NCI-H2227 (cell line): ENCODE results near the gene ABI3BP.

Source experiments
- DNase-seq: peaks from one replicate; lab custom pipeline; 2025; ENCODE audit not compliant: unreplicated experiment; lab: John Stamatoyannopoulos, UW

ABI3BP gene

GRCh38 chr3:100850156-100850555 is 143.1 kb downstream of the ABI3BP start:
- no peak for DNase-seq

DNA sequence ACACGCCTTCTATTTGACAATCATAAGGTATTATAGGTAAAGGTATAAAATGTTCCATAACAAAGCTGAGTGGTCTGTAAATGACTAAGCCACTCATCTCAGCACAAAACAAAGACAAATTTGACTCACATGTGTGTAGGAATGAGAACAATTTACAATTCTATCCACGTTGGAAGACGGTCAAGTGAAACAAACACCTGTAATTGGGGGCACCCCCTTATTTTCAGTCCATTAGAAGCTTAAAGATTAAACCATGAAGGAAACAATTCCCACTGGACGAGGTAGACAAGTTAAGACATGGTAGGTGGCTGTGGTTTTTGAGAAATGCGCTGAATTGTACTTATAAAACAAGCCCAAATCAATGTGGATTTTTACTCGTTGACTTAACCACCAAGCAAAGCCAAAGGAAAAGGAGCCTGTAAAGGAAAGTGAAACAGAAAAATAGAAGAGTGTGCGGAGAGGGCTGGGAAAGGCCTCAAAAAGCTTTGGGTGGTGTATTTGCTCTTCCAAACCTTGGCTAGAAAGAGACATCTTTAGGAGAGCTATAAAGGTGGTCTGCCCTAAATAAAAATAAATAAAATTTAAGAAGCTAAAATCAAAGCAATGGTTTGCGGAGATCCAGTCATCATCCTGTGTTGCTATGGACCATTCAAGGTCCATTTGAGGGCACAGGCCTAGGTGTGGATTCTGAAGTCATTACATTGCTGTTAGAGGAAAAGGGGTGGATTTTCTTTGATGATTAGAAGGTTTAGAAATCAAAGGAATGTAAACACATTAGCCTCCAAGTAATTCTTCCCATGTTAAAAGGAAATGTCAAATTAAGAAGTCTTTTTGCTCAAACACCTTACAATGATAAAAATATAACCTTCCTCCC is 148.9 kb downstream of the ABI3BP start:
- no peak for DNase-seq

GRCh38 chr3:100838157-100838556 is 155.1 kb downstream of the ABI3BP start:
- no peak for DNase-seq

DNA sequence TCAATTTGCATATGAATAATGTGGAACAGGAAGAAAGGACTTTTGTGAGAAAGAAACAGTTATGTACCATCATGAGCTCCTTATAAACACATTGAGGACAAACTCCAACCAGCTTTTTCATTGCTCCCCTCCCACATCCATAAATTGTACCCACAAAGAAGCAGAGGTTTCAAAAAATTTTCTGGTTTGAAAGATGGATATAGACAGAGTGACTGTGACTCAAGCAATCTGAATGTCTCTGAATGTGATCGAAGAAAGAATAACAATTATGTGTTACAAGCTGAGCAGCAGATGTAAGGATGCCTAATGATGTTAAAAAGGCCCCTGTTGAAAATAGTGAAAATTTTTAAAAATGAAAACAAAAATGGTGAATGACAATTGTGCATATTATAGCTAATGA is 156.6 kb downstream of the ABI3BP start:
- no peak for DNase-seq

DNA sequence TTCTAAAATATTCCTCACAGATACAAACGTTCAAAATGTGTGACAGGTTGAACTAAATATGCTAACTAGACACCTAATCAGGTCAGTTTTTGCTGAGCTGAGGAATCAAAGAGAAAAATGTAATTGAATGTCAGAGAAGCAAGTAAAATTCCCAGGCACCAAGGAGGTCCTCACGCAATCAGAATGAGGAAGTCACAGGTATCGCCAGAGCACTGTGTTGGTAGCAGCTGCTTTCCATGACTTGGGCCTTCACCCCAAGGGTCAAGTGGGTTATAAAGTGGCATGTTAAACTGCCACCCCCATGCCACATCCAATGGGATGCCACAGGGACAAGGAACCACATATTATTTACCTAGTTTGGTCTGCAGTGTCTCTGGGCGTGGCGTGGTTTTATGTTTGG is 158.9 kb downstream of the ABI3BP start:
- DNase-seq = no peak

- no peak for DNase-seq
Observed at GRCh38 chr3:100833483-100833882, 159.7 kb downstream of the ABI3BP start.

GRCh38 chr3:100831629-100832028 is 161.6 kb downstream of the ABI3BP start:
- no peak for DNase-seq

DNA sequence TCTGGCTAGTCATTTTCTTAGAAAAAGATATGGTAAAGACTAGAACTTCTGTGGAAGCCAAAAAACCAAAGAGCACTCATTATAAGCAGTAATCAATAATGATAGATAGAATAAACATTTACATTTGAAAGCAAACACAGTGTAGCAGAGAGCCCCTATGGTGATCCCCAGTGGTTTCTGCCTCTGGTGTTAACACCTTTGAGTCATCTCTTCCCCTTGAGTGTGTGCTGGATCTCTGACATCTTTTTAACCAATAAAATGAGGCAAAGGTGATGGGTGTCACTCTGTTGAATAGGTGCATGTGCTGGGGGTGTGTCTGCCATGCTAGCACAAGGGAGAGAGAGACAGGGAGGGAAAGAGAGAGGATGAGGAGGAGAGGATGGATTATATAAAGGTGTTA is 162.3 kb downstream of the ABI3BP start:
- no peak for DNase-seq

DNA sequence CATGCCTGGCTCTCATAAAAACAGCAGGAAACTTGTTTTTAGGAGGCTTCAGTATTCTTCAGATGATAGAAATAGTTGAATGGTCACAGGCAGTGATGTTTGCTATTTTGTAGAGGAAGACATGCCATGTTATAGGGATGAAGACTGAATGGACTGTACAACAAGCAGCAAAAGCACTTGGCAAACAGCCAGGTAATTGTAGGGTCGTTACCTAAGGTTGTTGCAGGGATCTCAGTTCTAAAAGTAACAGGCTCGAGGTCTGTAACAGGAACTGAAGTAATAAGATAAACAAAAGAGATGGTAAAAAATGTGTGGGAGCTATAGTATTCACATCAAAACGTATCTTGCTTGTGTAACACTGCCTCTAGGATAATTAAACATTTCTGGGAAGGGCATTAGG is 167.6 kb downstream of the ABI3BP start:
- no peak for DNase-seq

- no peak for DNase-seq
Observed at GRCh38 chr3:100815583-100815982, 177.6 kb downstream of the ABI3BP start.

DNA sequence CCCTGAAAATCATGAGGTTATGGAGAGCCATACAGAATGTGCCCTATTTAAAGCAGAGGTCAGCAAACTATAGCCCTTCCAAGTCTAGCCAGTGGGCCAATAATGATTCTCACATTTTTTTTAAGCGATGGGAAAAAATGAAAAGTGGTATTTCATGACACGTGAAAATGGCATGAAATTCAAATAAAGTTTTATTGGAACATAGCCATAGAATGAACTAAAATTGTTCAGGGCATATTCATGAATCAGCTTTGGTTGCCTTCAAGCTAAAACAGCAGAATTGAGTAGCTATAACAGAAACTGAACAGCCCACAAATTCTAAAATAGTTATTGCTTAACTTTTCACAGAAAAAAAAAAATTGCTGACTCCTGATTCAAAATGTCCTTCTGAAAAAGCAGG is 179.4 kb downstream of the ABI3BP start:
- DNase-seq = no peak

DNA sequence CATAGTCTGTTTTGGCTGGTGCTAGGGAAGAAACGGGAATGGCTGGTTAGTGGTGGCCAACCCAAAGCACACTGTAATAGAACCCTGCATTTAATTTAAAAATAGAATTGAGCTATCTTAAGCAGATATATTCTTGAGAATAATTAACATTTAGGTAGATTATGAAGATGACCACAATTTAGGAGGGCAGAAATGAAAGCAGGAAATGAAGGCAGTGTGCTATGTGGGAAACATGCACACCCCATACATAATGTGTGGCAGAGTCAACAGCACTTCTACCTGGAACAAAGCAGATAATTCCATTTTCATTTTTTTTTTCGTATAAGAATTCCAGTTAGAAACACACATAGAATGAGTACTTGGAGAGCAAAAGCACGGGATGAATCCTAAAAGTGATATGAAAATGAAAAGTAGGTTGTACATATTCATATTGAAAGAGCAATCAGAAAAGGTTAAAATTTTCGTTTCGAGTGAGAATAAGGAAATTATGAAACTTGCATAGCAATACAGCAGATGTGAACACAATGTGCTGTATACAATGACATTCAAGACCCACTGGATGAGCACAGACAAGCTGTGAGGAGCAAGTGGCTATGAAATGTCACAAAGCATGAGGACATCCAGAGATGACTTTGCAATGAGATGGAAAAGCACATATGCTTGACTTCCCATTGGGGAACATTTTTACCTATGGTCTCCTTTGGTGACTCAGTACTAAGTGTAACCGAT is 181.3 kb downstream of the ABI3BP start:
- DNase-seq = no peak

DNA sequence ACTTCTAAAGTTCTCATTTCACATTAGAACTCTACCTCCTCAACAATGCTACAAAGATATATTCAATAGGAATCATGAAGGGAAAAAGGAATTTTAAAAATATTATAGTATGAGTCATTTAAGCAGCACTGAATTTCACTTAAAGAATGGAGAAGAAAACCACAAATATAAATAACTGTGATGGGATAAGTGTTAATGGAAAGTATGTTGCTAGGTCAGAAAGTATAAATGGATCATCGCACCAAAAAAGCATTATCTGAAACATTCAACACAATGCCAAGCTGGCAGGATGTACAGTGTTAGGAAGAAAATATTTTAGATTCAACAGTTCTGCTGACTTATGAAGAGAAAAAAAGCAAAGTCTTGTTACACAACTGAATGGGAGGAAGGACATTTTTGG is 182.6 kb downstream of the ABI3BP start:
- DNase-seq = no peak

- DNase-seq = no peak
Observed at GRCh38 chr3:100804631-100805030, 188.6 kb downstream of the ABI3BP start.

DNA sequence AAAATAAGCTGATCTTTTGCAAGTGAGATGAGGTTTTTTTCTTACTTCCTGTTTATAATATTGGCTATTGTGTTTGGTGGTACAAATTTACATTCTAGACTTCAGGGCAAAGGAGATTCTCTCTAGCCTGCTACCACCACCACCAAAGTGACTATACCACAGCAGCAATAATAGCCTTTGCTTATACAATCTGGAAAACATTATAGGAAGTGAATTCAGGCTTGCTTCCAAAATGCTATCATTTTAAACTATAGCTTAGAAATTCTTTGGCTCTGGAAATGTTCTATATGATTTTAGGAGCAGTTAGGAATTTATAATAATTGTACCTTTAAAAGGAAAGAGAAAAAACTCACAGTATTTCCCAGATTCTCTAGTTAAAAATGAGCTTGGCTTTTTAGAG is 189.5 kb downstream of the ABI3BP start:
- no peak for DNase-seq

DNA sequence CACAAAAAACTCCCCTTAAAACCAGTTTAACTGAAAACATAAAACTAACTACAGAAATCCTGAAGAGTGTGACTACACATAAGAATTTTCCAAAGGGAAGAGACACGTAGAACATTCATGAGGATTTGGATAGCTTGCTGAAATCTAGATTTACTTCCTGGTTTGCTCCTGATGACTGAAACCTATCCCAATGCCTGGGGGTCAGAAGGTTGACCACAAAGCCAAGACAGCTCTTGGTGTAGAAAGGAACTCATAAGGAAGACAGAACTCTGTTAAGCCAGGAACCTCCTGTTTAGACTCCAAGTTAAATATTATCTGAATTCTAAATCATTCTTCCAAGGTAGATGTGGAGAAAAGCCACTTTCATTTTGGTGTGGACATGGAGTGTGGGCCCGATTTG is 191.1 kb downstream of the ABI3BP start:
- no peak for DNase-seq

- DNase-seq = no peak
Observed at GRCh38 chr3:100798012-100798411, 195.2 kb downstream of the ABI3BP start.

DNA sequence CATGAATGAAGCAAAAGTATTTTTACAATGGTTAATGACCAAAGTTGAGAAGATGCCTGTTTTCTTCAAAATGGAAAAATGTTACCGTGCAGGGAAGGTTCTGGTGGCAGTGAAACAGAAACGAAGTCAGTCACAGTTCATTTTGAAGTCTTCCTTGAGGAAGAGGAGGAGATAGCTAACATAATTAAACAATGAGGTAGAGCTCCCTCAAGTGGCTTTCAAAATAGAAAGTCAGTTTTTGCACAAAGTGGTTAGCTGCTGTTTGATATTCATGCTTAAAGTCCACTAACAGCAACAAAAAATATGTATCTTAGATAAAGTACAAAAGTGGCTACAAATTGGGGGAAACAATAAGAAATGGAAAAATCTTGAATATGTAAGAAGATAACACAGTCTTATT is 196.7 kb downstream of the ABI3BP start:
- no peak for DNase-seq

DNA sequence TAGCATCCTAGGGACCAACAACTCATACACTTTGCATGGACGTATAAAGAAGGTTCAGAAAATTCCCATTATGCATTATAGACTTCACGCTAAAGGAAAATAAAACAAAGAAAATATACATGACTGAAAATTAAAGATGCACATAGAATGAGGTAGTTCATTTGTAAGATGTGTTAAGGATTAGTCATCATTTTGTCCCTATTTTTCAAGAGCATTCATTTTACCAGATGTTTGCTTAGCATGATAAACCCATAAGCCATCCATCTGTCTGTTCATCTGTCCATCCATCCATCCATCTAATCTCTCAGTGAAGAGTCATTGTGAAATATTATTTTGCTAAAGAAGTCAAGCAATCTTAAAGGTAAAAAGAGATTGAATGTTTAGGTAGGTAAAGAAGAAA is 203.6 kb downstream of the ABI3BP start:
- DNase-seq = no peak

GRCh38 chr3:100783619-100784018 is 209.6 kb downstream of the ABI3BP start:
- no peak for DNase-seq

DNA sequence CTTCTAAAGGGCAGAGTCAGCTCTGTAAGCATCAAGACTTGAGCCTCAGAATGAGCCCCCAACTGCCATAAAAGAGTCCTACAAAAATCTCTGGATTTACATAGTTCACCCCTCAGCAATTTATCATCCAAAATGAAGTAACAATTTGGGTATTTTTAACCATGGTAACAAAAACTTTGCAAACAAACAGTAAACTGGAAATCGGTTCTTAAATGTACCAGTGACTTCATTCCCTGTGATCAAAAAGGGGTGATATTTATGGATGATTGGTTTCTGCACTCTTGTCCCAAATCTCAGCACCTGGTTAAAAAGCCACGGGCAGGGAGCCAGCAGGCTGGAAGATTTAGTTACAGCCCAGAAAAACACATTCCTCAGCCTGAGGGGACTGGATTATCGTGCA is 210.3 kb downstream of the ABI3BP start:
- DNase-seq = no peak

- no peak for DNase-seq
Observed at GRCh38 chr3:100782348-100782747, 210.9 kb downstream of the ABI3BP start.
